A549 (cell line): Measurements from ENCODE around the gene SPPL2B. TPM values are rescaled to one million over a fixed set of nuclear protein-coding genes. Genes with fewer than 3 reads are reported as not detected.

Source experiments
- ATAC-seq, 2 experiments: fragments of 200-7000 bp in 1 of 2; fragments of >200 bp in 1 of 2; cut with Nextera tagmentation in 1 of 2; cut with Tn5 transposase in 1 of 2; 3 replicates each; pipeline versions ENCODE4 v1.8.0 to v1.9.1; 2018 to 2020; ENCODE audit warnings: mild to moderate bottlenecking in 1 of 2, moderate library complexity in 1 of 2
- CTCF ChIA-PET: fragments of 300-600 bp; sonication (Branson Sonifier 250); formaldehyde crosslinking; extraction: SDS; loops from one replicate; lab custom pipeline; 2021; ENCODE audit warnings: antibody characterized with exemption, inconsistent platforms; lab: Yijun Ruan, JAX
- POLR2A ChIA-PET: fragments of 350-600 bp; formaldehyde crosslinking; extraction: SDS; loops from one replicate; lab custom pipeline; 2021; ENCODE audit warnings: antibody characterized with exemption, inconsistent platforms; lab: Yijun Ruan, JAX
- DNase-seq, 2 experiments: peaks; one replicate each; pipeline versions ENCODE4 v3.0.0 to v3.0.0-alpha.2; 2011 to 2016; ENCODE audit warnings: low read depth in 1 of 2, low spot score in 1 of 2
- FAIRE-seq: peaks from 2 replicates; lab custom pipeline; 2011; peaks lifted over from hg19 to GRCh38; lab: Jason Lieb, UNC
- H3K27ac ChIP-seq, 2 experiments: fragments of >200 bp; sonication (Bioruptor Twin); formaldehyde crosslinking; 3 replicates each; pipeline ENCODE4 v1.5.1; 2016 to 2017
- H3K4me1 ChIP-seq: fragments of >200 bp; sonication (Bioruptor Twin); formaldehyde crosslinking; 3 replicates; pipeline ENCODE4 v1.6.1; 2016
- H3K4me2 ChIP-seq: fragments of >200 bp; sonication (Bioruptor Twin); formaldehyde crosslinking; 3 replicates; pipeline ENCODE4 v1.6.1; 2016
- H3K4me3 ChIP-seq: fragments of >200 bp; sonication (Bioruptor Twin); formaldehyde crosslinking; 3 replicates; pipeline ENCODE4 v1.5.1; 2016
- H3K9me3 ChIP-seq: fragments of >200 bp; sonication (Bioruptor Twin); formaldehyde crosslinking; 3 replicates; pipeline ENCODE4 v1.6.1; 2016
- BHLHE40 ChIP-seq: IDR thresholded peaks from 2 replicates; pipeline ENCODE4 v1.6.1; 2012; ENCODE audit warnings: low read depth, low read length, inconsistent platforms
- CHD4 ChIP-seq: fragments of 200-600 bp; sonication (generic); IDR thresholded peaks from 2 replicates; pipeline ENCODE4 v1.6.1; 2016; ENCODE audit warnings: antibody characterized with exemption, mild to moderate bottlenecking, borderline replicate concordance
- CTCF ChIP-seq: fragments of >200 bp; sonication (Bioruptor Twin); formaldehyde crosslinking; IDR thresholded peaks from 3 replicates; pipeline ENCODE4 v1.5.1; 2016
- E2F6 ChIP-seq: IDR thresholded peaks from 2 replicates; pipeline ENCODE4 v1.6.1; 2012; ENCODE audit warnings: low read depth, borderline replicate concordance
- EHF ChIP-seq: fragments of 250-450 bp; sonication (Bioruptor Pico); IDR thresholded peaks from 2 replicates; pipeline ENCODE4 v1.5.0; 2020; ENCODE audit warnings: mild to moderate bottlenecking
- FOXS1 ChIP-seq: fragments of 250-450 bp; sonication (Bioruptor Pico); IDR thresholded peaks from 2 replicates; pipeline ENCODE4 v1.5.0; 2020; ENCODE audit warnings: mild to moderate bottlenecking, moderate library complexity
- HDAC2 ChIP-seq: fragments of 200-600 bp; sonication (generic); IDR thresholded peaks from 2 replicates; pipeline ENCODE4 v1.6.1; 2016
- HEYL ChIP-seq: fragments of 250-450 bp; sonication (Bioruptor Pico); IDR thresholded peaks from 2 replicates; pipeline ENCODE4 v1.8.0; 2021; ENCODE audit warnings: mild to moderate bottlenecking, moderate library complexity
- HMGXB4 ChIP-seq: fragments of 250-450 bp; sonication (Bioruptor Pico); IDR thresholded peaks from 2 replicates; pipeline ENCODE4 v1.5.0; 2021; ENCODE audit warnings: mild to moderate bottlenecking, moderate library complexity, borderline replicate concordance
- HOXB5 ChIP-seq: fragments of 250-450 bp; sonication (Bioruptor Pico); IDR thresholded peaks from 2 replicates; pipeline ENCODE4 v1.5.0; 2020; ENCODE audit warnings: mild to moderate bottlenecking, moderate library complexity
- KDM1A ChIP-seq: fragments of 200-600 bp; sonication (generic); IDR thresholded peaks from 2 replicates; pipeline ENCODE4 v1.6.1; 2016; ENCODE audit warnings: low read depth, mild to moderate bottlenecking
- MAZ ChIP-seq: fragments of 150-350 bp; IDR thresholded peaks from 2 replicates; pipeline ENCODE4 v1.6.1; 2014; ENCODE audit warnings: antibody characterized with exemption, low read depth, low read length, borderline replicate concordance
- RARB ChIP-seq: fragments of 250-450 bp; sonication (Bioruptor Pico); IDR thresholded peaks from 2 replicates; pipeline ENCODE4 v1.8.0; 2021; ENCODE audit warnings: mild to moderate bottlenecking, moderate library complexity
- RCOR1 ChIP-seq: fragments of 150-350 bp; IDR thresholded peaks from 2 replicates; pipeline ENCODE4 v1.6.1; 2014; ENCODE audit warnings: antibody characterized with exemption, low read length, low read depth
- SMC3 ChIP-seq: fragments of >200 bp; sonication (Bioruptor Twin); formaldehyde crosslinking; IDR thresholded peaks from 3 replicates; pipeline ENCODE4 v1.6.1; 2018; ENCODE audit warnings: inconsistent platforms
- ZC3H11A ChIP-seq: fragments of 450-650 bp; IDR thresholded peaks from 2 replicates; pipeline ENCODE4 v1.6.1; 2014; ENCODE audit warnings: antibody characterized with exemption, mild to moderate bottlenecking
- ZFP36 ChIP-seq: fragments of 450-650 bp; IDR thresholded peaks from 2 replicates; pipeline ENCODE4 v1.6.1; 2014; ENCODE audit warnings: borderline replicate concordance; ENCODE audit not compliant: partially characterized antibody
- ZNF302 ChIP-seq: fragments of 250-450 bp; sonication (Bioruptor Pico); IDR thresholded peaks from 2 replicates; pipeline ENCODE4 v1.9.0; 2021; ENCODE audit warnings: inconsistent platforms, mild to moderate bottlenecking, moderate library complexity
- ZSCAN20 ChIP-seq: fragments of 250-450 bp; sonication (Bioruptor Pico); IDR thresholded peaks from 2 replicates; pipeline ENCODE4 v1.8.0; 2022; ENCODE audit warnings: mild to moderate bottlenecking, moderate library complexity
- WGBS: methylation state at CpG from one replicate; pipeline ENCODE4 v1.1.6; 2017; ENCODE audit errors: missing lambda C conversion rate; 5-methylcytosine and 5-hydroxymethylcytosine counted together
- polyA plus RNA-seq, 4 experiments: library from polyadenylated mRNA; depleted of rRNA in 3 of 4; stranded (reverse); fragments of >200 nt; fragmentation: RNase III in 1 of 4; extraction: RNeasy Plus Mini Kit Qiagen cat#74134 plus additional on column Dnase treatment in 1 of 4; gene quantifications; 2 replicates in 3 of 4; 3 replicates in 1 of 4; pipeline ENCODE4 v1.2.3, GENCODE V29; 2011 to 2017
- TF ChIP-seq, protein P1 (sequence below): fragments of 150-350 bp; IDR thresholded peaks from 2 replicates; pipeline ENCODE4 v1.6.1; 2014; ENCODE audit warnings: low read depth, mild to moderate bottlenecking, low read length

The SPPL2B gene
- polyA plus RNA-seq, 2 of the 4 experiments (the other 2 are of a cell fraction), result 11.3 to 36.5 TPM

GRCh38 chr19:2302319-2303210, 25.9 kb upstream of the SPPL2B start:
- CTCF ChIA-PET, result interaction anchor here (1.0 kb wide), 1 partner anchor 13 kb away, joined by 3 read pairs; no protein-coding TSS in a partner anchor
- DNase-seq, result no peak
- ATAC-seq, result no peak
- H3K4me1 ChIP-seq, result no peaks in the 10 kb centered on the region
- no peak overlapping the region for H3K4me3 ChIP-seq
- no peak overlapping the region for H3K4me2 ChIP-seq
- H3K27ac ChIP-seq, result no peak overlapping the region
- no peak for FAIRE-seq
- WGBS, result 84% methylated on average over 31 of the region's 62 CpGs
- TF ChIP-seq ZSCAN20 (CRISPR knock-in tag) (no peak), HEYL (CRISPR knock-in tag) (no peak), EHF (no peak), HOXB5 (CRISPR knock-in tag) (no peak), CTCF (no peak), ZC3H11A (no peak), RARB (CRISPR knock-in tag) (no peak), BHLHE40 (no peak), CHD4 (no peak), FOXS1 (no peak), HDAC2 (no peak), E2F6 (no peak), RCOR1 (no peak), ZNF302 (CRISPR knock-in tag) (no peak), MAZ (no peak), SMC3 (no peak), KDM1A (no peak)
- TF ChIP-seq, protein P1, sequence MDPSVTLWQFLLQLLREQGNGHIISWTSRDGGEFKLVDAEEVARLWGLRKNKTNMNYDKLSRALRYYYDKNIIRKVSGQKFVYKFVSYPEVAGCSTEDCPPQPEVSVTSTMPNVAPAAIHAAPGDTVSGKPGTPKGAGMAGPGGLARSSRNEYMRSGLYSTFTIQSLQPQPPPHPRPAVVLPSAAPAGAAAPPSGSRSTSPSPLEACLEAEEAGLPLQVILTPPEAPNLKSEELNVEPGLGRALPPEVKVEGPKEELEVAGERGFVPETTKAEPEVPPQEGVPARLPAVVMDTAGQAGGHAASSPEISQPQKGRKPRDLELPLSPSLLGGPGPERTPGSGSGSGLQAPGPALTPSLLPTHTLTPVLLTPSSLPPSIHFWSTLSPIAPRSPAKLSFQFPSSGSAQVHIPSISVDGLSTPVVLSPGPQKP, result no peak
- TF ChIP-seq, all 56 proteins: peak for 0
- POLR2A ChIA-PET, result no interaction called here
- H3K9me3 ChIP-seq, result no peaks in the 10 kb centered on the region

GRCh38 chr19:2303211-2303798, 25.2 kb upstream of the SPPL2B start:
- POLR2A ChIA-PET, result no interaction called here
- FAIRE-seq (no peak), ATAC-seq (no peak), DNase-seq (no peak)
- no peak overlapping the region for H3K4me2 ChIP-seq
- CTCF ChIA-PET, result interaction anchor here (1.0 kb wide), 1 partner anchor 13 kb away, joined by 3 read pairs; no protein-coding TSS in a partner anchor
- H3K4me3 ChIP-seq, result no peak overlapping the region
- TF ChIP-seq HMGXB4 (no peak), ZFP36 (peak; percentile 53)
- 70% methylated on average over 18 of the region's 26 CpGs for WGBS
- no peaks in the 10 kb centered on the region for H3K9me3 ChIP-seq
- no peak overlapping the region for H3K27ac ChIP-seq
- H3K4me1 ChIP-seq, result no peaks in the 10 kb centered on the region
